ENCODE results near the gene CKLF.
A peak's percentile ranks its signal among the peaks of the same experiment; 100 is the strongest.

Gene CKLF

DNA sequence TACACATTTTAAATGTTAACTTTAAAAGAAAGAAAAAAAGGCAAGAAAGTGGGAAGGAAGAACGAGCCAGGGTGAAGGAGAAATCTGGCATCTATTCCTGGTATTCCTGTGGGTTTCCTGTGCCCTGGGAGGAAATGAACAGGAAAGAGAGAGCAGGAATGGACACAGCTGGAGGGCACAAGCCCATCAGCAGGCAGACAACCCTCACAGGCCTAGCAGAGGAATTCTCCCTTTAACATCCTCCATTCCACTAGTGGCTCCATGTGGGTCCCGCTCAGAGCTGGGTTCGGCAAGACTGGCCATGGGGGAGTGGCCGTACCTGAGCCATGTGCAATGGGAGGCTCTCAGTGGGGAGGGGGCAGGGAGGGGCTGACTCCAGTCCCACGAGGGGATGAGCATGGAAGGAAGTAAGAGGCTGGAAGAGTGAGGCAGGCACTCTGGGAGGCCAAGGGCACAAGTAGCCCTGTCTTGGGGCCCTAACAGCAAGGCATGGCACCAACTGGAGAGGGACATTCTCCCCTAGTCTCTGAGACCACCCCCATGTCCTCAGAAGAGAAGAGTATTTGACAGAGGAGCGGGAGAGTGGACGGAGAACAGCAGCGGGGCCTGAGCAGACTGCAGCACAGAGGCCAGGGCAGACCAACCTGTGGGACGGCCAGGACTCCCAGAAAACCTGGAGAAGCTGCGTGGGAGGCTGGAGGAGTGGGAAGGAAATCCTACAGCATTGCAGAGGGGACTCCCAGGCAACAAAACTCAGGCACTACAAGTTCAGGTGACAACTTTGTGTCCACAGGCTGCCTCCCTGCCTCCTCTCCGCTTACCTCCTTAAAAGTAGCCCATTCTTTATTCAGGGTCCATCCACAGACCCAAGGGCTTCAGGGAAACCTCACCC is 32.6 kb upstream of the CKLF start:
- no peak for DNase-seq (ENCODE audit: low spot score)
- TF ChIP-seq, protein P1, sequence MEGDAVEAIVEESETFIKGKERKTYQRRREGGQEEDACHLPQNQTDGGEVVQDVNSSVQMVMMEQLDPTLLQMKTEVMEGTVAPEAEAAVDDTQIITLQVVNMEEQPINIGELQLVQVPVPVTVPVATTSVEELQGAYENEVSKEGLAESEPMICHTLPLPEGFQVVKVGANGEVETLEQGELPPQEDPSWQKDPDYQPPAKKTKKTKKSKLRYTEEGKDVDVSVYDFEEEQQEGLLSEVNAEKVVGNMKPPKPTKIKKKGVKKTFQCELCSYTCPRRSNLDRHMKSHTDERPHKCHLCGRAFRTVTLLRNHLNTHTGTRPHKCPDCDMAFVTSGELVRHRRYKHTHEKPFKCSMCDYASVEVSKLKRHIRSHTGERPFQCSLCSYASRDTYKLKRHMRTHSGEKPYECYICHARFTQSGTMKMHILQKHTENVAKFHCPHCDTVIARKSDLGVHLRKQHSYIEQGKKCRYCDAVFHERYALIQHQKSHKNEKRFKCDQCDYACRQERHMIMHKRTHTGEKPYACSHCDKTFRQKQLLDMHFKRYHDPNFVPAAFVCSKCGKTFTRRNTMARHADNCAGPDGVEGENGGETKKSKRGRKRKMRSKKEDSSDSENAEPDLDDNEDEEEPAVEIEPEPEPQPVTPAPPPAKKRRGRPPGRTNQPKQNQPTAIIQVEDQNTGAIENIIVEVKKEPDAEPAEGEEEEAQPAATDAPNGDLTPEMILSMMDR (IDR thresholded peaks at IDR 0.05; ENCODE audit: extremely low read depth, insufficient read depth, missing control alignments) = no peak
- in situ Hi-C loops (cut with MboI; ENCODE audit: low pct_unique_long_range_greater_than_20kb, low sequenced_read_pairs, unreplicated experiment) = no loop called here

DNA sequence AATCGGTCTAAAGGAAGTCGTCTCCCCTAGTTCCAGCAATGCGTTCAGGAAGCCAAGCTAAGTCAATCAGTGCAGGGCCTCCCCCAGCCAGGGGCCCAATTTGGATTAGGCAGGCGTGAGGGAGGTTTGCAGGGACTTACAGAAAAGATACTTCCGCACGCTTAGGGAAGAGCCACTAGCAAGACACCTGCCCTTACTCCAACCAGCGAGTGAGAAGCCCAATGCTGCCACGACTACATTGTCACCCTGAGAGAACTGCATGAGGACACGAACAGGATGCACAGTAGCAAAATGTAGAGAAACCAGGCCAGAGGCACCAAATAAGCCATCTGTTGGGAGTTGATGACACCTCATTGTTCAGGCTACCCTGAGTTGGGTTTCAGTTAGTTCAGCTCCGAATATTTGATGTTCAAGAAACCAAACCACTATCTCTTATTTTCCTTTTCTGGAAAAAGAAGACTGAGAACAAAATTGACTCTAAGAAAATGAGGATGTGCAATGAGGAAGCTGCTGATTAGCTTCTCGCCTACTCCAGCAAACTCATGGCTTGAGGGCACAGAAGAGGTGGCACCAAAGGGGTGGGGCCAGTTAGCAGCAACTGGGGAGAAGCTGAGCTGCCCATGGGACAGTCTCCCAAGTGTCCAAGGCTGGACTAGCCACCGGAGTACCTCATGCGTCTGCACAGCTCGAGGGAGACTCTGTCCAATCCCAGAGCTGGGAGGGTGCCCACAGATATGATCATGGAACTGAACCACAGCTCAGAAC is 31.8 kb upstream of the CKLF start:
- in situ Hi-C loops (cut with MboI; ENCODE audit: low pct_unique_long_range_greater_than_20kb, low sequenced_read_pairs, unreplicated experiment) = no loop called here
- TF ChIP-seq, protein P1 (IDR thresholded peaks at IDR 0.05; ENCODE audit: extremely low read depth, insufficient read depth, missing control alignments) = no peak
- no peak for DNase-seq (ENCODE audit: low spot score)

- TF ChIP-seq, protein P1 (IDR thresholded peaks at IDR 0.05; ENCODE audit: extremely low read depth, insufficient read depth, missing control alignments) = no peak
- in situ Hi-C loops (cut with MboI; ENCODE audit: low pct_unique_long_range_greater_than_20kb, low sequenced_read_pairs, unreplicated experiment) = no loop called here
- DNase-seq (ENCODE audit: low spot score) = no peak
These were observed 31.1 kb upstream of the CKLF start for GRCh38 chr16:66521252-66521713.

DNA sequence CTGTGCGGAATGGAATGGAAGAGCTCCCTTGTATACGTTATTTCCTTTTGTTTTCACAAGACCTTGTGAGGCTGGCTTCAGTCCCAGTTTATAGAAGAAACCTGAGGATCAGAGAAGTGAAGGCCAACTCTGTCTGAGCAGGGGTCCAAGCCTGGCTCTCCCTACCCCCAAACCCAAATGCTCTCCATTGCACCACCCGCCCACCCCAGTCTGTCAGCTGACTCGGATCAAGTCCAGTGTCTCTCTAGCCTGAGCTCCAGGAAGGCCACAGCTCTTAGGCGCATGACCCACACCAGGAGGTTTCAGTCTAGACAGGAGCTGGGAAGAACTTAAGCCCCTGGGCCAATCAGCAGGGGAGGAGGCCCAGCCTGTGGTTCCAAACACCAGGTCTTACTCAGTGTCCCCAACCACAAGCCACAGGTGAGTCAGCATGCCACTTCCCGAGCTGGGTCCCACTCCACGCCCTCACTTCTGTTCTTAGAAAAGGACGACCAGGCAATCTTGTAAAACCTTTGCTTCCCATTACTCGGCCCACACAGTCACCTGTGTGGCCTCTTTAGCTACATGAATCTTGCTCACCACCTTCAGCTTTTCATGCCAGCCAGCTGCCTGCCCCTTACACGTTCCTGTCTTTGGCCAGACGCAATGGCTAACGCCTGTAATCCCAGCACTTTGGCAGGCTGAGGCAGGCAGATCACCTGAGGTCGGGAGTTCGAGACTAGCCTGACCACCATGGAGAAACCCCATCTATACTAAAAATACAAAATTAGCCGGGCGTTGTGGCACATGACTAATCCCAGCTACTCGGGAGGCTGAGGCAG is 30.2 kb upstream of the CKLF start:
- peak; percentile 34 for DNase-seq (ENCODE audit: low spot score)
- TF ChIP-seq, protein P1 (IDR thresholded peaks at IDR 0.05; ENCODE audit: extremely low read depth, insufficient read depth, missing control alignments) = no peak
- in situ Hi-C loops (cut with MboI; ENCODE audit: low pct_unique_long_range_greater_than_20kb, low sequenced_read_pairs, unreplicated experiment) = no loop called here

DNA sequence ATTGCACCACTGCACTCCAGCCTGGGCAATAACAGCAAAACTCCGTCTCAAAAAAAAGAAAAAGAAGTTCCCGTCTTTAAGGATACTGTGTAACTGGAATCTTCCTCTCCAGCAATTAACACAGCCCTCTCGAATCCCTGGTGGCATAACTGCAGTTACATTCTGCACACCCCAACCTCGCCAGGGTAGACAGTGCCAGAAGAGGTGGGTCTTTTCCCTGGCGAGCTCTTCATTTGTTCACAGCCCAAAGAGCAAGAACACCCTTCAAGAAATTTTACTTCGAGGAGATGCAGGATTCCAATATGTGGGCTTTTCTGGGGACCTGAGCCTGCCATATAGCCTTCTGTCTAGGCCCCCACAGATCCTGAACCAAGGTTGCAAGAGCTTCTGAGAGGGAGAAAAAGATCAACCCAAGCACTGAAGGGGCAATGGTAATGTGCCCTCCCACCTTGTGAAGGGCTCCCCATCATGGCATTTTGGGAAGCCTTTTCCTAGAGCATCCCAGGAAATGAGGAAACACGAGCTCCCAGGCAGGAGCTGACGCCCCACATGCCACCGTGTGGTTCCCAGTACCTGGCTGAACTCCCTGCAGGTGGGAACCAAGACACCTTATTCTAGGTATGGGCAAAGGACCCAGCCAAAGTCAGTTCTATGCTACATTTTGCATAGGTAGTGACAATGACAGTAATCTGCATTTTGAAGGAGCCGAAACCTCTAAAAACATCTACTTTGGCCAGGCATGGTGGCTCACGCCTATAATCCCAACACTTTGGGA is 29.4 kb upstream of the CKLF start:
- in situ Hi-C loops (cut with MboI; ENCODE audit: low pct_unique_long_range_greater_than_20kb, low sequenced_read_pairs, unreplicated experiment) = no loop called here
- TF ChIP-seq, protein P1 (IDR thresholded peaks at IDR 0.05; ENCODE audit: extremely low read depth, insufficient read depth, missing control alignments) = no peak
- no peak for DNase-seq (ENCODE audit: low spot score)
